Measurements from ENCODE around the gene EGLN1.

DNA sequence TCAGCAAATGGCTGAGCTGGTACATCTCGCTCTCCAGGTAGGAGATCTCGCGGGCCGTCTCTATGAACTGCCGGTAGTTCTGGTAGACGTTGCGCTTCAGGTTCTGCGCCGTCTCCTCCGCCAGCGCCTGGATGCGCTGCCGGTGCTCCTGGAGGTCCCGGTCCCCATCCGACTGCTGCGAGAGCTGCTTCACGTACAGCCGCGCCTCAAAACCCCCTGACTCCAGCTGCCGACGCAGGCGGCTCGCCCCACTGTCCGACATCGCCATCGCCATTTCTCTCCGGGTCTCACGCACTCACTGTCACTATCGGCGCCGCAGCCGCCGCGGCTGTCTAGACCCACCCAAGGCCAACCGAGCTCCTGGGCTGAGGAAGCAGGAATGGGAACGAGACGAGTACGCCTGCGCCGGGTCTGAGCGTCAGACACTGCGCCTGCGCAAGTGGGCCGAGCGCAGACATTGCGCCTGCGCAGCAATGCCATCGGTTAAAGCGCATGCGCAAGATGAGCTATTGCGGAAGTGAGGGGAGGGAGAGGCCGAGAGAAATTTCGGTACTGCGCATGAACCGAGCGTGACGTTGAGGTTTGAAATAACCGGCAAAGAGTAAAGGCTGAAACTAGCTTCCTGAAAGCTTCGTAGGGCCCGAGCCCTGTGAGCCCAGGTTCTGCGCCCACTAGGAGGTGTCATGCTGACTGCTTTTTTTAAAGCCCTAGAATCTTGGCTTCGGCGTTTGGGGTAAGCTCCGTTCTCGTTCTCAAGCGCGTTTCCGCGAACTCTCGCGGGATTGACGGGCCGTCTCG lies 84.4 kb downstream of the EGLN1 start, which contains the start of gene EXOC8:
- TF ChIP-seq POLR2A (IDR thresholded peaks at IDR 0.05) (peak; percentile 70 to 84), EP300 (IDR thresholded peaks at IDR 0.05) (peak; percentile 92 to 95)
- TF ChIP-seq, protein P1, sequence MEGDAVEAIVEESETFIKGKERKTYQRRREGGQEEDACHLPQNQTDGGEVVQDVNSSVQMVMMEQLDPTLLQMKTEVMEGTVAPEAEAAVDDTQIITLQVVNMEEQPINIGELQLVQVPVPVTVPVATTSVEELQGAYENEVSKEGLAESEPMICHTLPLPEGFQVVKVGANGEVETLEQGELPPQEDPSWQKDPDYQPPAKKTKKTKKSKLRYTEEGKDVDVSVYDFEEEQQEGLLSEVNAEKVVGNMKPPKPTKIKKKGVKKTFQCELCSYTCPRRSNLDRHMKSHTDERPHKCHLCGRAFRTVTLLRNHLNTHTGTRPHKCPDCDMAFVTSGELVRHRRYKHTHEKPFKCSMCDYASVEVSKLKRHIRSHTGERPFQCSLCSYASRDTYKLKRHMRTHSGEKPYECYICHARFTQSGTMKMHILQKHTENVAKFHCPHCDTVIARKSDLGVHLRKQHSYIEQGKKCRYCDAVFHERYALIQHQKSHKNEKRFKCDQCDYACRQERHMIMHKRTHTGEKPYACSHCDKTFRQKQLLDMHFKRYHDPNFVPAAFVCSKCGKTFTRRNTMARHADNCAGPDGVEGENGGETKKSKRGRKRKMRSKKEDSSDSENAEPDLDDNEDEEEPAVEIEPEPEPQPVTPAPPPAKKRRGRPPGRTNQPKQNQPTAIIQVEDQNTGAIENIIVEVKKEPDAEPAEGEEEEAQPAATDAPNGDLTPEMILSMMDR (IDR thresholded peaks at IDR 0.05), result peak in 1 of 5 experiments; percentile 21

All from tibial nerve (tissue), 4 donors.